ENCODE results near the gene CFAP298. TPM values are rescaled to one million over a fixed set of nuclear protein-coding genes. Genes with fewer than 3 reads are reported as not detected.

The CFAP298 gene
- total and polyA plus RNA-seq, 10 of the 15 experiments (the other 5 are each of a cell fraction or from before 2014, with no cell fraction given): 9.5 to 79.1 (median 30.2) TPM

DNA sequence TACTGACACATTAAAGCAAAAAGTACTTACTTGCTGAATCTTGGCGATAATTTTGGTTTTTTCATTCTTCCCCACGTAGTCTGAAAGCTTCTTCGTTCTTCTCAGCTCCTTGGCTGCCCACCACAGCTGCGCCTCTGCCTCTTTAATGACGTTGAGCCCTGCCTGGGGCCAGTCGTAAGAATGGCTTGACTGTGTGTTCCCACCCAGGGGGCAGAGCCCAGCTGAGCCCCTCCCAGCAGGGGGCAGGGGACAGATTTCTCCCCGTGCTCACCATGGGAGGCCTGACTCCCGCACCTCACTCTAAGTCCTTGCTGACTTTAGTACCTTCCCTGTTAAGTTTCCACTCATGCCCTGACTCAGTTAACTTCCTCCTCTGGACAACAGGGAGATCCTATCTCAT is 9.0 kb downstream of the CFAP298 start:
- Histone ChIP-seq H2AFZ (ENCODE audit: control insufficient read depth, low read depth, low read length) (no peak overlapping the region), H3K4me2 (ENCODE audit: control insufficient read depth, insufficient read depth) (no peak overlapping the region), H3K9ac (ENCODE audit: control insufficient read depth, insufficient read depth, low read length) (no peak overlapping the region), H3K27me3 (replicated peaks in 1 of 2; ENCODE audit: control insufficient read depth in 2 of 2, insufficient read depth in 2 of 2, low read length in 1 of 2) (no peaks in the 10 kb centered on the region), H3K9me3 (replicated peaks; ENCODE audit: control insufficient read depth, insufficient read depth, low read length) (no peaks in the 10 kb centered on the region), H3K4me1 (ENCODE audit: control insufficient read depth, insufficient read depth, low read length) (no peaks in the 10 kb centered on the region), H4K20me1 (ENCODE audit: control insufficient read depth, insufficient read depth) (no peaks in the 10 kb centered on the region), H3K36me3 (ENCODE audit: control insufficient read depth in 2 of 2, insufficient read depth in 2 of 2, low read length in 1 of 2) (peaks cover 7 to 26% of the 10 kb centered on the region in 2 experiments; a peak in 3 of 4 replicates), H3K27ac (ENCODE audit: control insufficient read depth, insufficient read depth) (no peak overlapping the region), H3K79me2 (ENCODE audit: control insufficient read depth, insufficient read depth, low read length) (no peaks in the 10 kb centered on the region), H3K4me3 (no peak overlapping the region)
- ChIA-PET CTCF (interaction anchor here (5.1 kb wide), 1 partner anchor 200 kb away, joined by 90 read pairs; no protein-coding TSS in a partner anchor), RAD21 (ENCODE audit: unreplicated experiment) (no interaction called here), SMC1A (ENCODE audit: uncharacterized antibody, unreplicated experiment) (no interaction called here), POLR2A (no interaction called here)
- TF ChIP-seq RCOR1 (conservative IDR thresholded peaks at IDR 0.05; ENCODE audit: low read depth, low read length) (no peak), RUNX3 (IDR thresholded peaks at IDR 0.05; ENCODE audit: low read length) (no peak), KDM1A (IDR thresholded peaks at IDR 0.05; ENCODE audit: borderline replicate concordance) (no peak), EP300 (IDR thresholded peaks at IDR 0.05; ENCODE audit: borderline replicate concordance in 1 of 2, control insufficient read depth in 1 of 2, low read depth in 2 of 2, low read length in 2 of 2) (no peak), NBN (IDR thresholded peaks at IDR 0.05) (no peak), SREBF1 (IDR thresholded peaks at IDR 0.05; ENCODE audit: low read length) (no peak)
- TF ChIP-seq, protein P1, sequence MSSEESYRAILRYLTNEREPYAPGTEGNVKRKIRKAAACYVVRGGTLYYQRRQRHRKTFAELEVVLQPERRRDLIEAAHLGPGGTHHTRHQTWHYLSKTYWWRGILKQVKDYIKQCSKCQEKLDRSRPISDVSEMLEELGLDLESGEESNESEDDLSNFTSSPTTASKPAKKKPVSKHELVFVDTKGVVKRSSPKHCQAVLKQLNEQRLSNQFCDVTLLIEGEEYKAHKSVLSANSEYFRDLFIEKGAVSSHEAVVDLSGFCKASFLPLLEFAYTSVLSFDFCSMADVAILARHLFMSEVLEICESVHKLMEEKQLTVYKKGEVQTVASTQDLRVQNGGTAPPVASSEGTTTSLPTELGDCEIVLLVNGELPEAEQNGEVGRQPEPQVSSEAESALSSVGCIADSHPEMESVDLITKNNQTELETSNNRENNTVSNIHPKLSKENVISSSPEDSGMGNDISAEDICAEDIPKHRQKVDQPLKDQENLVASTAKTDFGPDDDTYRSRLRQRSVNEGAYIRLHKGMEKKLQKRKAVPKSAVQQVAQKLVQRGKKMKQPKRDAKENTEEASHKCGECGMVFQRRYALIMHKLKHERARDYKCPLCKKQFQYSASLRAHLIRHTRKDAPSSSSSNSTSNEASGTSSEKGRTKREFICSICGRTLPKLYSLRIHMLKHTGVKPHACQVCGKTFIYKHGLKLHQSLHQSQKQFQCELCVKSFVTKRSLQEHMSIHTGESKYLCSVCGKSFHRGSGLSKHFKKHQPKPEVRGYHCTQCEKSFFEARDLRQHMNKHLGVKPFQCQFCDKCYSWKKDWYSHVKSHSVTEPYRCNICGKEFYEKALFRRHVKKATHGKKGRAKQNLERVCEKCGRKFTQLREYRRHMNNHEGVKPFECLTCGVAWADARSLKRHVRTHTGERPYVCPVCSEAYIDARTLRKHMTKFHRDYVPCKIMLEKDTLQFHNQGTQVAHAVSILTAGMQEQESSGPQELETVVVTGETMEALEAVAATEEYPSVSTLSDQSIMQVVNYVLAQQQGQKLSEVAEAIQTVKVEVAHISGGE (CRISPR knock-in tag; IDR thresholded peaks at IDR 0.05): no peak
- no peak for FAIRE-seq
- in situ Hi-C loops (cut with MboI) (loop anchor here (10.0 kb wide), 1 partner anchor 198 kb away; no protein-coding TSS in a partner anchor), intact Hi-C loops (cut with micrococcal nuclease; ENCODE audit: unreplicated experiment) (loop anchor here (10.0 kb wide), 1 partner anchor 738 kb away; no protein-coding TSS in a partner anchor)
- ATAC-seq: no peak
- no TSS peak for BruUV-seq (replicated peaks)
- no peak for DNase-seq (ENCODE audit: low read depth, low spot score)
- WGBS (ENCODE audit: insufficient coverage, insufficient replicate concordance, low lambda C conversion rate, missing lambda C conversion rate): 99% methylated on average over 8 of the region's 8 CpGs
